Liver (tissue), 9 donors: Measurements from ENCODE around the gene DEGS2. TPM values are rescaled to one million over a fixed set of nuclear protein-coding genes. Genes with fewer than 3 reads are reported as not detected.

ENCODE experiments used
- DNase-seq: peaks from one replicate; pipeline ENCODE4 v3.0.0-alpha.2; 2017; ENCODE audit warnings: low spot score
- H3K27ac ChIP-seq, 2 donors: one replicate each; pipeline ENCODE4 v1.7.0; 2013; ENCODE audit warnings: inconsistent platforms in 2 of 2, low read length in 2 of 2, control low read depth in 1 of 2, low read depth in 1 of 2, mild to moderate bottlenecking in 1 of 2
- H3K27me3 ChIP-seq, 4 donors: one replicate each; pipeline versions ENCODE4 v1.6.1 to v1.7.0; 2013; ENCODE audit warnings: low read length in 3 of 4, inconsistent platforms in 1 of 4, mild to moderate bottlenecking in 1 of 4, moderate library complexity in 1 of 4; ENCODE audit not compliant: control insufficient read depth in 4 of 4, insufficient read depth in 4 of 4
- H3K36me3 ChIP-seq, 4 donors: one replicate each; pipeline versions ENCODE4 v1.6.1 to v1.7.0; 2013; ENCODE audit warnings: low read length in 3 of 4, mild to moderate bottlenecking in 3 of 4, low read depth in 1 of 4, moderate library complexity in 1 of 4; ENCODE audit not compliant: control insufficient read depth in 4 of 4, insufficient read depth in 3 of 4
- H3K4me1 ChIP-seq, 4 donors: one replicate each; pipeline versions ENCODE4 v1.6.1 to v1.7.0; 2013; ENCODE audit warnings: low read length in 3 of 4, mild to moderate bottlenecking in 3 of 4, moderate library complexity in 1 of 4; ENCODE audit not compliant: control insufficient read depth in 4 of 4, insufficient read depth in 4 of 4
- H3K4me3 ChIP-seq, 3 donors: one replicate each; pipeline versions ENCODE4 v1.6.1 to v1.7.0; 2013; ENCODE audit warnings: low read length in 3 of 3, control low read depth in 1 of 3, low read depth in 1 of 3, mild to moderate bottlenecking in 1 of 3
- H3K9ac ChIP-seq, 2 donors: one replicate each; pipeline ENCODE4 v1.7.0; 2013; ENCODE audit warnings: low read length in 2 of 2, mild to moderate bottlenecking in 2 of 2, moderate library complexity in 2 of 2, control low read depth in 1 of 2, low read depth in 1 of 2
- H3K9me3 ChIP-seq, 4 donors: one replicate each; pipeline versions ENCODE4 v1.6.1 to v1.7.0; 2013; ENCODE audit warnings: low read length in 3 of 4; ENCODE audit not compliant: control insufficient read depth in 4 of 4
- ATF3 ChIP-seq: IDR thresholded peaks from 2 replicates; pipeline ENCODE4 v1.6.1; 2016; ENCODE audit warnings: antibody characterized with exemption
- EGR1 ChIP-seq, 2 donors: IDR thresholded peaks; 2 replicates each; pipeline ENCODE4 v1.6.1; 2016 to 2018; ENCODE audit warnings: antibody characterized with exemption in 2 of 2, low read depth in 2 of 2
- FOXA1 ChIP-seq: IDR thresholded peaks from 2 replicates; pipeline ENCODE4 v1.6.1; 2016; ENCODE audit warnings: antibody characterized with exemption
- FOXA2 ChIP-seq: IDR thresholded peaks from 2 replicates; pipeline ENCODE4 v1.6.1; 2016; ENCODE audit warnings: antibody characterized with exemption
- GABPA ChIP-seq, 2 donors: IDR thresholded peaks in 1 of 2; conservative IDR thresholded peaks in 1 of 2; 2 replicates each; pipeline ENCODE4 v1.6.1; 2016; ENCODE audit warnings: antibody characterized with exemption in 2 of 2, mild to moderate bottlenecking in 1 of 2, moderate library complexity in 1 of 2
- HNF4A ChIP-seq, 2 donors: conservative IDR thresholded peaks; 2 replicates each; pipeline ENCODE4 v1.6.1; 2016; ENCODE audit warnings: antibody characterized with exemption in 2 of 2, mild to moderate bottlenecking in 2 of 2
- HNF4G ChIP-seq: IDR thresholded peaks from 2 replicates; pipeline ENCODE4 v1.6.1; 2016; ENCODE audit warnings: antibody characterized with exemption
- JUND ChIP-seq, 2 donors: IDR thresholded peaks; 2 replicates each; pipeline ENCODE4 v1.6.1; 2016; ENCODE audit warnings: antibody characterized with exemption in 2 of 2
- RAD21 ChIP-seq, 2 donors: IDR thresholded peaks; 2 replicates each; pipeline ENCODE4 v1.6.1; 2016; ENCODE audit warnings: antibody characterized with exemption in 2 of 2, mild to moderate bottlenecking in 2 of 2
- RXRA ChIP-seq, 2 donors: IDR thresholded peaks; 2 replicates each; pipeline ENCODE4 v1.6.1; 2017 to 2018; ENCODE audit warnings: antibody characterized with exemption in 2 of 2, mild to moderate bottlenecking in 1 of 2
- TAF1 ChIP-seq: conservative IDR thresholded peaks from 2 replicates; pipeline ENCODE4 v1.6.1; 2016; ENCODE audit warnings: antibody characterized with exemption, mild to moderate bottlenecking
- YY1 ChIP-seq: IDR thresholded peaks from 2 replicates; pipeline ENCODE4 v1.6.1; 2016; ENCODE audit warnings: antibody characterized with exemption, mild to moderate bottlenecking
- ZBTB33 ChIP-seq: IDR thresholded peaks from 2 replicates; pipeline ENCODE4 v1.6.1; 2016; ENCODE audit warnings: antibody characterized with exemption
- WGBS: extraction: QIAGEN DNeasy Blood & Tissue Kit; methylation state at CpG from one replicate; pipeline ENCODE4 v1.1.7; 2013; 5-methylcytosine and 5-hydroxymethylcytosine counted together
- polyA plus RNA-seq, 2 donors: library from polyadenylated mRNA; stranded (reverse) in 1 of 2; unstranded in 1 of 2; fragments of 200-250 nt in 1 of 2; fragments of >200 nt in 1 of 2; fragmentation: Nextera tagmentation in 1 of 2; extraction: Ambion mirVana in 1 of 2; gene quantifications; one replicate each; pipeline versions ENCODE4 v1.2.1 to v1.2.3, GENCODE V29; 2013 to 2015
- total RNA-seq, 2 donors: library from RNA; depleted of rRNA; stranded (reverse); fragments of >200 nt; gene quantifications; one replicate each; pipeline ENCODE4 v1.2.3, GENCODE V29; 2014
- TF ChIP-seq, protein P1 (sequence below): fragments of 150-350 bp; IDR thresholded peaks from 2 replicates; pipeline ENCODE4 v1.5.1; 2017; ENCODE audit warnings: improper control_type of control experiment, low read depth, low read length; ENCODE audit not compliant: missing input control
- TF ChIP-seq, protein P2 (sequence below): IDR thresholded peaks from 2 replicates; pipeline ENCODE4 v1.6.1; 2016; ENCODE audit warnings: antibody characterized with exemption, mild to moderate bottlenecking
- donor health status: healthy.
- donor health status: healthy.
- donor health status: healthy.
- donor health status: healthy.
- donor health status: healthy.

Gene DEGS2
- total and polyA plus RNA-seq, 4 donors: 0.13 to 0.42 (median 0.27) TPM

- Histone ChIP-seq H3K36me3 (no peaks in the 10 kb centered on the region), H3K27ac (no peak overlapping the region), H3K27me3 (no peaks in the 10 kb centered on the region), H3K9me3 (no peaks in the 10 kb centered on the region), H3K4me1 (peaks cover 3 to 12% (median 8%) of the 10 kb centered on the region in 4 donors), H3K9ac (no peak overlapping the region), H3K4me3 (no peak overlapping the region)
- 41% methylated on average over 13 of the region's 13 CpGs for WGBS
- no peak for TF ChIP-seq YY1
- TF ChIP-seq, protein P1, sequence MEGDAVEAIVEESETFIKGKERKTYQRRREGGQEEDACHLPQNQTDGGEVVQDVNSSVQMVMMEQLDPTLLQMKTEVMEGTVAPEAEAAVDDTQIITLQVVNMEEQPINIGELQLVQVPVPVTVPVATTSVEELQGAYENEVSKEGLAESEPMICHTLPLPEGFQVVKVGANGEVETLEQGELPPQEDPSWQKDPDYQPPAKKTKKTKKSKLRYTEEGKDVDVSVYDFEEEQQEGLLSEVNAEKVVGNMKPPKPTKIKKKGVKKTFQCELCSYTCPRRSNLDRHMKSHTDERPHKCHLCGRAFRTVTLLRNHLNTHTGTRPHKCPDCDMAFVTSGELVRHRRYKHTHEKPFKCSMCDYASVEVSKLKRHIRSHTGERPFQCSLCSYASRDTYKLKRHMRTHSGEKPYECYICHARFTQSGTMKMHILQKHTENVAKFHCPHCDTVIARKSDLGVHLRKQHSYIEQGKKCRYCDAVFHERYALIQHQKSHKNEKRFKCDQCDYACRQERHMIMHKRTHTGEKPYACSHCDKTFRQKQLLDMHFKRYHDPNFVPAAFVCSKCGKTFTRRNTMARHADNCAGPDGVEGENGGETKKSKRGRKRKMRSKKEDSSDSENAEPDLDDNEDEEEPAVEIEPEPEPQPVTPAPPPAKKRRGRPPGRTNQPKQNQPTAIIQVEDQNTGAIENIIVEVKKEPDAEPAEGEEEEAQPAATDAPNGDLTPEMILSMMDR: peak; percentile 76
- TF ChIP-seq RAD21 (IDR thresholded peaks at IDR 0.05): peak; percentile 83 to 93
- DNase-seq: peak; percentile 86
These were observed 51.2 kb downstream of the DEGS2 start for GRCh38 chr14:100108042-100108825.

DNA sequence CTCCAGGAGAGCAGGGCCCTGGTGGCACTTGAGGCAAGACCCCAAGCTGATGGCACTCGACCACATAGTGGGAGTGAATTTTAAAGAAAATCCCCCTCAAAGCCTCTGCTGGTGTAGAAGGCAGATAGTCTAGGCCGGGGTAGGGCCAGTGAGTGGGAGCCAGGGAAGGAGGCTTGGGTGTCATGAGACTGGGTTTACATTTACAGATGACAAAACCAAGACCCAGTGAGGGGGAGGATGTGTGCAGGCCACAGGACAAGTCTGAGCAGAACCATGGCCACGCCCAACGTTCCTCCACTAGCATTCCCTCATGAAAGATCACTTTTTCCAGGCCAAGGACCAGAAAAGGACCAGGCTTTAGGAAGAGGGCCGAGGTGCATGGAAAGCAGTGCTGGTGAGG is 52.2 kb downstream of the DEGS2 start:
- Histone ChIP-seq H3K36me3 (no peaks in the 10 kb centered on the region), H3K9ac (no peak overlapping the region), H3K4me3 (no peak overlapping the region), H3K27me3 (no peaks in the 10 kb centered on the region), H3K4me1 (peaks cover 3 to 12% (median 9%) of the 10 kb centered on the region in 4 donors), H3K9me3 (no peaks in the 10 kb centered on the region), H3K27ac (no peak overlapping the region)
- TF ChIP-seq RAD21 (IDR thresholded peaks at IDR 0.05): no peak
- no peak for TF ChIP-seq ZBTB33
- no peak for TF ChIP-seq YY1
- TF ChIP-seq, protein P2, sequence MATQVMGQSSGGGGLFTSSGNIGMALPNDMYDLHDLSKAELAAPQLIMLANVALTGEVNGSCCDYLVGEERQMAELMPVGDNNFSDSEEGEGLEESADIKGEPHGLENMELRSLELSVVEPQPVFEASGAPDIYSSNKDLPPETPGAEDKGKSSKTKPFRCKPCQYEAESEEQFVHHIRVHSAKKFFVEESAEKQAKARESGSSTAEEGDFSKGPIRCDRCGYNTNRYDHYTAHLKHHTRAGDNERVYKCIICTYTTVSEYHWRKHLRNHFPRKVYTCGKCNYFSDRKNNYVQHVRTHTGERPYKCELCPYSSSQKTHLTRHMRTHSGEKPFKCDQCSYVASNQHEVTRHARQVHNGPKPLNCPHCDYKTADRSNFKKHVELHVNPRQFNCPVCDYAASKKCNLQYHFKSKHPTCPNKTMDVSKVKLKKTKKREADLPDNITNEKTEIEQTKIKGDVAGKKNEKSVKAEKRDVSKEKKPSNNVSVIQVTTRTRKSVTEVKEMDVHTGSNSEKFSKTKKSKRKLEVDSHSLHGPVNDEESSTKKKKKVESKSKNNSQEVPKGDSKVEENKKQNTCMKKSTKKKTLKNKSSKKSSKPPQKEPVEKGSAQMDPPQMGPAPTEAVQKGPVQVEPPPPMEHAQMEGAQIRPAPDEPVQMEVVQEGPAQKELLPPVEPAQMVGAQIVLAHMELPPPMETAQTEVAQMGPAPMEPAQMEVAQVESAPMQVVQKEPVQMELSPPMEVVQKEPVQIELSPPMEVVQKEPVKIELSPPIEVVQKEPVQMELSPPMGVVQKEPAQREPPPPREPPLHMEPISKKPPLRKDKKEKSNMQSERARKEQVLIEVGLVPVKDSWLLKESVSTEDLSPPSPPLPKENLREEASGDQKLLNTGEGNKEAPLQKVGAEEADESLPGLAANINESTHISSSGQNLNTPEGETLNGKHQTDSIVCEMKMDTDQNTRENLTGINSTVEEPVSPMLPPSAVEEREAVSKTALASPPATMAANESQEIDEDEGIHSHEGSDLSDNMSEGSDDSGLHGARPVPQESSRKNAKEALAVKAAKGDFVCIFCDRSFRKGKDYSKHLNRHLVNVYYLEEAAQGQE: no peak
- no peak for TF ChIP-seq GABPA (IDR thresholded peaks at IDR 0.05 in 1 of 2, conservative IDR thresholded peaks at IDR 0.05 in 1 of 2)
- TF ChIP-seq JUND (IDR thresholded peaks at IDR 0.05): no peak
- no peak for TF ChIP-seq ATF3
- TF ChIP-seq, protein P1: no peak
- TF ChIP-seq FOXA2: no peak
- TF ChIP-seq FOXA1: no peak
- TF ChIP-seq HNF4A (conservative IDR thresholded peaks at IDR 0.05): no peak
- TF ChIP-seq EGR1 (IDR thresholded peaks at IDR 0.05; ENCODE audit: low read depth in 2 of 2): no peak
- no peak for TF ChIP-seq RXRA (IDR thresholded peaks at IDR 0.05)
- TF ChIP-seq TAF1: no peak
- TF ChIP-seq HNF4G: no peak
- WGBS: 94% methylated on average over 5 of the region's 5 CpGs
- DNase-seq: no peak
